Stimulated activated naive CD8-positive, alpha-beta T cell treated with anti-CD3 and anti-CD28 coated beads, Interleukin-15, Interleukin-2, amounts not matched to agents 100 ng/mL and 50 ng/mL, for 24 hours (primary cell): ENCODE measurements around the gene PJA2.
"Not testable (repeated sequence)": the region's sequence is repeated elsewhere in the genome, so short reads cannot be mapped to it uniquely, and the experiment has no call there.

Experiments used
- H3K27ac Mint-ChIP-seq: one replicate; pipeline ENCODE4 v1.8.0; 2021; ENCODE audit warnings: mild to moderate bottlenecking, mixed read lengths
- H3K27me3 Mint-ChIP-seq: one replicate; pipeline ENCODE4 v1.8.0; 2021; ENCODE audit warnings: mixed read lengths
- H3K36me3 Mint-ChIP-seq: one replicate; pipeline ENCODE4 v1.8.0; 2021; ENCODE audit warnings: low read depth, mixed read lengths
- H3K4me1 Mint-ChIP-seq: one replicate; pipeline ENCODE4 v1.8.0; 2021; ENCODE audit warnings: low read depth, mixed read lengths
- H3K4me3 Mint-ChIP-seq: one replicate; pipeline ENCODE4 v1.8.0; 2021; ENCODE audit warnings: mild to moderate bottlenecking, mixed read lengths
- H3K9me3 Mint-ChIP-seq: one replicate; pipeline ENCODE4 v1.8.0; 2021; ENCODE audit warnings: mixed read lengths

PJA2 gene

DNA sequence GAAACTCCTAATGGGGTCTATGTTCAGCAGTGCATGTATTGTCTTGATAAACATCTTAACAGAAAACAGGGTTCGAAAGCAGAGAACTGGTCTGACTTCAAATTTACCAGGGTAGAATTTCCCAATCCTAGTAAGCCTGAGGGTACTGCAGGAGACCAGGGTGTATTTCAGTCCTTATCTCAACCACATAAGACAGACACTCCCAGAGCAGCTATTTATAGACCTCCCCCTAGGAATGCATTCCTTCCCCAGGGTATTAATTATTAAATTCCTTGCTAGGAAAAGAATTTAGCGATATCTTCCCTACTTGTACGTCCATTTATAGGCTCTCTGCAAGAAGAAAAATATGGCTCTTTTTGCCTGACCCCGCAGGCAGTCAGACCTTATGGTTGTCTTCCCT is 123.1 kb downstream of the PJA2 start:
- peaks cover 25% of the 10 kb centered on the region for H3K9me3 Mint-ChIP-seq
- H3K27me3 Mint-ChIP-seq, H3K4me3 Mint-ChIP-seq, H3K36me3 Mint-ChIP-seq, H3K4me1 Mint-ChIP-seq, H3K27ac Mint-ChIP-seq: not testable (repeated sequence)
